ENCODE results near the gene C2CD3. TPM values are rescaled to one million over a fixed set of nuclear protein-coding genes. Genes with fewer than 3 reads are reported as not detected.
"Not testable (repeated sequence)": the region's sequence is repeated elsewhere in the genome, so short reads cannot be mapped to it uniquely, and the experiment has no call there.

C2CD3 gene
- total and polyA plus RNA-seq, 10 donors, result 5.7 to 49.2 (median 31.8) TPM

GRCh38 chr11:74141241-74141695, 29.5 kb downstream of the C2CD3 start:
- Histone ChIP-seq H3K4me1 (no peaks in the 10 kb centered on the region), H3K27me3 (replicated peaks in 1 of 7) (no peaks in the 10 kb centered on the region), H3K4me3 (no peak overlapping the region), H3K27ac (no peak overlapping the region), H3K36me3 (peaks cover 0 to 46% (median 24%) of the 10 kb centered on the region in 6 donors), H3K9me3 (no peaks in the 10 kb centered on the region)
- 95 to 98% (median 95%) methylated on average over 2 of the region's 2 CpGs for WGBS, 5 donors
- TF ChIP-seq CTCF (IDR thresholded peaks at IDR 0.05 in 8 of 11, conservative IDR thresholded peaks at IDR 0.05 in 3 of 11), result no peak
- no peak for TF ChIP-seq POLR2AphosphoS5 (IDR thresholded peaks at IDR 0.05)
- no peak for TF ChIP-seq POLR2A (IDR thresholded peaks at IDR 0.05)
- intact Hi-C loops (cut with DNase I; ENCODE audit: low total_unique reads), result no loop called here
- no peak for DNase-seq

GRCh38 chr11:74139919-74140431, 30.8 kb downstream of the C2CD3 start:
- H3K4me3 ChIP-seq; H3K9me3 ChIP-seq; H3K27ac ChIP-seq; intact Hi-C loops (cut with DNase I; ENCODE audit: low total_unique reads); H3K27me3 ChIP-seq (replicated peaks in 1 of 7); H3K4me1 ChIP-seq; DNase-seq: not testable (repeated sequence)
- WGBS, 5 donors, result 96 to 98% (median 98%) methylated on average over 1 of the region's 1 CpG
- H3K36me3 ChIP-seq, result peaks cover 0 to 52% (median 29%) of the 10 kb centered on the region in 6 donors

GRCh38 chr11:74139151-74139918, 31.5 kb downstream of the C2CD3 start:
- WGBS, 5 donors, result 94 to 99% (median 96%) methylated on average over 6 of the region's 6 CpGs
- no peaks in the 10 kb centered on the region for H3K9me3 ChIP-seq
- no peaks in the 10 kb centered on the region for H3K4me1 ChIP-seq
- TF ChIP-seq POLR2A (IDR thresholded peaks at IDR 0.05) (no peak), CTCF (IDR thresholded peaks at IDR 0.05 in 8 of 11, conservative IDR thresholded peaks at IDR 0.05 in 3 of 11) (no peak), POLR2AphosphoS5 (IDR thresholded peaks at IDR 0.05) (no peak)
- no peak overlapping the region for H3K27ac ChIP-seq
- no peaks in the 10 kb centered on the region for H3K27me3 ChIP-seq (replicated peaks in 1 of 7)
- H3K36me3 ChIP-seq, result peaks cover 0 to 54% (median 29%) of the 10 kb centered on the region in 6 donors
- no peak for DNase-seq
- no peak overlapping the region for H3K4me3 ChIP-seq
- intact Hi-C loops (cut with DNase I; ENCODE audit: low total_unique reads), result no loop called here

- no peak overlapping the region for H3K4me3 ChIP-seq
- 81 to 94% (median 85%) methylated on average over 2 of the region's 2 CpGs for WGBS, 5 donors
- H3K9me3 ChIP-seq, result no peaks in the 10 kb centered on the region
- H3K4me1 ChIP-seq, result no peaks in the 10 kb centered on the region
- no peak for DNase-seq
- H3K36me3 ChIP-seq, result peaks cover 0 to 62% (median 34%) of the 10 kb centered on the region in 6 donors
- H3K27me3 ChIP-seq (replicated peaks in 1 of 7), result no peaks in the 10 kb centered on the region
- intact Hi-C loops (cut with DNase I; ENCODE audit: low total_unique reads), result no loop called here
- no peak overlapping the region for H3K27ac ChIP-seq
- TF ChIP-seq CTCF (IDR thresholded peaks at IDR 0.05 in 8 of 11, conservative IDR thresholded peaks at IDR 0.05 in 3 of 11) (no peak), POLR2A (IDR thresholded peaks at IDR 0.05) (no peak), POLR2AphosphoS5 (IDR thresholded peaks at IDR 0.05) (no peak)
These were observed 32.2 kb downstream of the C2CD3 start for GRCh38 chr11:74138572-74138971.
